Measurements from ENCODE around the gene DNAJC8.

DNAJC8 gene

DNA sequence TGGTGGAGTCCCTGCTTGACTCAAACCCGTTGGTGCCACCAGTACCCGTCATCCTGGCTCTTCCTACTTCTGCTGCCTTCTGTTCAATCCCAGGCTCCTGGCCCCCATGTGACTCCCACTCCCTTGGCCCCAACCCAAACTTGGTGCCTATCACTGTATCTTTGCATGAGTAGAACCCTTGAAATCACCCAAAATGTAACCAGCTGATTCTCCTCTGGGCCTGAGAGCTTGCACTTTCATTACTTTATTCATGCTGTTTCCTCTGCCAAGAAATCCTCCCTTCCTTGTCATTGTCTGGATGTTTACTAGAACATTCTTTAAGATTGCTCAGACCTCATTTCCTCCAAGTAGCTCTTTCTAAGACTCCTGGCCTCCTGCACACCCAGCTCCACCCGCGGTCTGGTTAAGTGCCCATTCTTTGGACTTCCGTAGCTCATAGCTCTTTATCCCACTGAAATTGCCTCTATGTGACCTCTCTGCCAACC lies 72.0 kb downstream of the DNAJC8 start:
- no peaks in the 10 kb centered on the region for H3K27me3 ChIP-seq (replicated peaks; ENCODE audit: control insufficient read depth, insufficient read depth, low read length)
- no peaks in the 10 kb centered on the region for H3K9me3 ChIP-seq (ENCODE audit: control insufficient read depth, low read length)
- DNase-seq (ENCODE audit: low read depth) = peak; percentile 73
- peaks cover 16% of the 10 kb centered on the region for H3K4me1 ChIP-seq (ENCODE audit: control insufficient read depth, insufficient read depth, low read length)
- peak overlapping the region; percentile 31 for H3K4me3 ChIP-seq (ENCODE audit: low read length)
- H3K36me3 ChIP-seq (ENCODE audit: control insufficient read depth, insufficient read depth, low read length, severe bottlenecking) = no peaks in the 10 kb centered on the region
- no peak overlapping the region for H3K9ac ChIP-seq (ENCODE audit: low read length)

DNA sequence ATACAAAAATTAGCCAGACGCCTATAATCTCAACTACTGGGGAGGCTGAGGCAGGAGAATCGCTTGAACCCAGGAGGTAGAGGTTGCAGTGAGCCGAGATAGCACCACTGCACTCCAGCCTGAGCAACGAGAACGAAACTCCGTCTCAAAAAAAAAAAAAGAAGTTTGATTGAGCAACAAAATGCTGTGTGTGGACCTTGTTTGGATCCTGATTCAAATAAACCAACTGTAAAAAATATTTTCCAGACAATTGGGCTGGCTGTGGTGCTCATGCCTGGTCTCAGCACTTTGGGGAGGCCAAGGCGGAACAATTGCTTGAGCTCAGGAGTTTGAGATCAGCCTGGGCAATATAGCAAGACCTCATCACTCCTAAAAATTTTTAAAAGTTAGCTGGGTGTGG lies 73.1 kb downstream of the DNAJC8 start:
- DNase-seq (ENCODE audit: low read depth) = no peak
- no peaks in the 10 kb centered on the region for H3K36me3 ChIP-seq (ENCODE audit: control insufficient read depth, insufficient read depth, low read length, severe bottlenecking)
- no peaks in the 10 kb centered on the region for H3K27me3 ChIP-seq (replicated peaks; ENCODE audit: control insufficient read depth, insufficient read depth, low read length)
- H3K4me1 ChIP-seq (ENCODE audit: control insufficient read depth, insufficient read depth, low read length) = peaks cover 16% of the 10 kb centered on the region
- no peaks in the 10 kb centered on the region for H3K9me3 ChIP-seq (ENCODE audit: control insufficient read depth, low read length)
- no peak overlapping the region for H3K9ac ChIP-seq (ENCODE audit: low read length)
- no peak overlapping the region for H3K4me3 ChIP-seq (ENCODE audit: low read length)

DNA sequence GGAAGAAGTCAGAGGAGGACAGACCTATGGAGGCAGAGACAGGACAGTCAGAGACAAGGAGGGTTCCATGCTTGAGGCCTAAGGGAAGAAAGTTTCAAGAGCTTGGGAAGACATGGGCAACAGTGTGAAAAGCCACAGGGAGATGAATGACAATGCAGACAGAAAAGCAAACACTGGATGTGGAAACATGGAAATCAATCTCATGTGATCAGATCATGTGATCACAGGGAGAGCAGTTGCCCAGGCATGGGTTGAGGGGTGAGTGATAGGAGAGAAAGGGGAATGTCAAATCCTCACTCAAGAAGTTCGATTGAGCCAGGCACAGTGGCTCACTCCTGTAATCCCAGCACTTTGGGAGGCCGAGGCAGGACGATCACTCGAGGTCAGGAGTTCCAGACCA lies 73.6 kb downstream of the DNAJC8 start:
- Histone ChIP-seq H3K9ac (ENCODE audit: low read length) (no peak overlapping the region), H3K36me3 (ENCODE audit: control insufficient read depth, insufficient read depth, low read length, severe bottlenecking) (no peaks in the 10 kb centered on the region), H3K4me1 (ENCODE audit: control insufficient read depth, insufficient read depth, low read length) (peaks cover 16% of the 10 kb centered on the region), H3K9me3 (ENCODE audit: control insufficient read depth, low read length) (no peaks in the 10 kb centered on the region), H3K4me3 (ENCODE audit: low read length) (no peak overlapping the region), H3K27me3 (replicated peaks; ENCODE audit: control insufficient read depth, insufficient read depth, low read length) (no peaks in the 10 kb centered on the region)
- no peak for DNase-seq (ENCODE audit: low read depth)

- no peaks in the 10 kb centered on the region for H3K36me3 ChIP-seq (ENCODE audit: control insufficient read depth, insufficient read depth, low read length, severe bottlenecking)
- no peaks in the 10 kb centered on the region for H3K9me3 ChIP-seq (ENCODE audit: control insufficient read depth, low read length)
- peaks cover 12% of the 10 kb centered on the region for H3K4me1 ChIP-seq (ENCODE audit: control insufficient read depth, insufficient read depth, low read length)
- H3K4me3 ChIP-seq (ENCODE audit: low read length) = no peak overlapping the region
- no peaks in the 10 kb centered on the region for H3K27me3 ChIP-seq (replicated peaks; ENCODE audit: control insufficient read depth, insufficient read depth, low read length)
- no peak overlapping the region for H3K9ac ChIP-seq (ENCODE audit: low read length)
- no peak for DNase-seq (ENCODE audit: low read depth)
Observed at GRCh38 chr1:28157894-28158293, 74.9 kb downstream of the DNAJC8 start.

DNA sequence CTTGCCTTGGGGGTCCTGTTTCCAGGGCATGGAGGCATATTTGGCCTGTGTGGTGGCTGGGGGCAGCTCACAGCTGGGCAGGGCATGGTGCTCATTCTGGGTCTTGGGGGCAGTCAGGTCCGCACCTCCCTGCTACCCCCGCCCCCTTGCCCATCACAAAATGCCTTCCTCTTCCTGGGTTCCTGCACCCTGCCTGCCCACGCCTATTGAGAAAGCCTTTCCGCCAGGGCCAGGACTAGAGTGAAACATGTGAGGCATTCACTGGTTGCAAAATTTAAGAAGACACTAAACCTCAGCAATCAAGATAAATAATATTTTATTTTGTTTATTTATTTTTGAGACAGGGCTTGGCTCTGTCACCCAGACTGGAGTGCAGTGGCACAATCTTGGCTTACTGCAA lies 76.0 kb downstream of the DNAJC8 start:
- Histone ChIP-seq H3K9me3 (ENCODE audit: control insufficient read depth, low read length) (no peaks in the 10 kb centered on the region), H3K27me3 (replicated peaks; ENCODE audit: control insufficient read depth, insufficient read depth, low read length) (no peaks in the 10 kb centered on the region), H3K36me3 (ENCODE audit: control insufficient read depth, insufficient read depth, low read length, severe bottlenecking) (no peaks in the 10 kb centered on the region), H3K4me1 (ENCODE audit: control insufficient read depth, insufficient read depth, low read length) (peaks cover 12% of the 10 kb centered on the region), H3K4me3 (ENCODE audit: low read length) (no peak overlapping the region), H3K9ac (ENCODE audit: low read length) (no peak overlapping the region)
- no peak for DNase-seq (ENCODE audit: low read depth)

- Histone ChIP-seq H3K4me1 (ENCODE audit: control insufficient read depth, insufficient read depth, low read length) (peaks cover 7% of the 10 kb centered on the region), H3K27me3 (replicated peaks; ENCODE audit: control insufficient read depth, insufficient read depth, low read length) (no peaks in the 10 kb centered on the region), H3K4me3 (ENCODE audit: low read length) (no peak overlapping the region), H3K9ac (ENCODE audit: low read length) (no peak overlapping the region), H3K9me3 (ENCODE audit: control insufficient read depth, low read length) (no peaks in the 10 kb centered on the region), H3K36me3 (ENCODE audit: control insufficient read depth, insufficient read depth, low read length, severe bottlenecking) (no peaks in the 10 kb centered on the region)
- DNase-seq (ENCODE audit: low read depth) = no peak
Observed at GRCh38 chr1:28155628-28156027, 77.2 kb downstream of the DNAJC8 start.

GRCh38 chr1:28154078-28154594 lies 78.7 kb downstream of the DNAJC8 start:
- no peak for DNase-seq (ENCODE audit: low read depth)
- H3K4me1 ChIP-seq (ENCODE audit: control insufficient read depth, insufficient read depth, low read length) = peaks cover 4% of the 10 kb centered on the region
- H3K9me3 ChIP-seq (ENCODE audit: control insufficient read depth, low read length) = no peaks in the 10 kb centered on the region
- no peaks in the 10 kb centered on the region for H3K27me3 ChIP-seq (replicated peaks; ENCODE audit: control insufficient read depth, insufficient read depth, low read length)
- H3K4me3 ChIP-seq (ENCODE audit: low read length) = no peak overlapping the region
- H3K9ac ChIP-seq (ENCODE audit: low read length) = no peak overlapping the region
- no peaks in the 10 kb centered on the region for H3K36me3 ChIP-seq (ENCODE audit: control insufficient read depth, insufficient read depth, low read length, severe bottlenecking)

All from adipocyte (in vitro differentiated cells).